ENCODE measurements around the gene PTPRK. TPM values are rescaled to one million over a fixed set of nuclear protein-coding genes. Genes with fewer than 3 reads are reported as not detected.
A peak's percentile ranks its signal among the peaks of the same experiment; 100 is the strongest.

Gene PTPRK
- total and polyA plus RNA-seq, 2 donors (not counting 1 experiment from before 2014, with no cell fraction given), result 19.4 to 75.5 TPM

DNA sequence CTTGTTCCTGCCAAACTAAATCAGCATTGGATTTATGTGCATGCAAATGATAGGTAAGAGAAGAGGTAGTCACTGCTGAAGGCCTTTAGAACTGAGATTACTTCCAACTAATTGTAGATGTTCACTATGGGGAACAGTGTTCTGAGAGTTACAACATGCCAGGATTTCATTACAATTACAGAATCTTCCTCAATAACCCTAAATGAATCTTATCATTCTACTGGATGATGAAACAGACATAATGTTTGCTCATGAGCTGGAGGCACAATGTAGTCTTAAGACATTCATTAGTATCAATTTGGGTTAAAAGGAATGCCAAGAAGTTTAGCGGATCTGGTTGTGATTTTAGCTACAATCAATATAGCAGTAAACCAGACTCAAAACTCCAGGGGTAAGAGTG is 370.6 kb downstream of the PTPRK start:
- H3K27ac ChIP-seq (ENCODE audit: insufficient read depth, low read length), result no peak overlapping the region
- TF ChIP-seq EZH2 (IDR thresholded peaks at IDR 0.05; ENCODE audit: low read length, missing control alignments), result no peak
- TF ChIP-seq, protein P1, sequence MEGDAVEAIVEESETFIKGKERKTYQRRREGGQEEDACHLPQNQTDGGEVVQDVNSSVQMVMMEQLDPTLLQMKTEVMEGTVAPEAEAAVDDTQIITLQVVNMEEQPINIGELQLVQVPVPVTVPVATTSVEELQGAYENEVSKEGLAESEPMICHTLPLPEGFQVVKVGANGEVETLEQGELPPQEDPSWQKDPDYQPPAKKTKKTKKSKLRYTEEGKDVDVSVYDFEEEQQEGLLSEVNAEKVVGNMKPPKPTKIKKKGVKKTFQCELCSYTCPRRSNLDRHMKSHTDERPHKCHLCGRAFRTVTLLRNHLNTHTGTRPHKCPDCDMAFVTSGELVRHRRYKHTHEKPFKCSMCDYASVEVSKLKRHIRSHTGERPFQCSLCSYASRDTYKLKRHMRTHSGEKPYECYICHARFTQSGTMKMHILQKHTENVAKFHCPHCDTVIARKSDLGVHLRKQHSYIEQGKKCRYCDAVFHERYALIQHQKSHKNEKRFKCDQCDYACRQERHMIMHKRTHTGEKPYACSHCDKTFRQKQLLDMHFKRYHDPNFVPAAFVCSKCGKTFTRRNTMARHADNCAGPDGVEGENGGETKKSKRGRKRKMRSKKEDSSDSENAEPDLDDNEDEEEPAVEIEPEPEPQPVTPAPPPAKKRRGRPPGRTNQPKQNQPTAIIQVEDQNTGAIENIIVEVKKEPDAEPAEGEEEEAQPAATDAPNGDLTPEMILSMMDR (conservative IDR thresholded peaks at IDR 0.05 in 1 of 2, IDR thresholded peaks at IDR 0.05 in 1 of 2; ENCODE audit: low read depth in 1 of 2, low read length in 2 of 2), result no peak
- no peaks in the 10 kb centered on the region for H3K36me3 ChIP-seq (ENCODE audit: control insufficient read depth, insufficient read depth, low read length)
- H3K9me3 ChIP-seq (ENCODE audit: control insufficient read depth, insufficient read depth, low read depth, low read length), result no peaks in the 10 kb centered on the region
- H3K4me3 ChIP-seq (replicated peaks in 1 of 4; ENCODE audit: control extremely low read depth in 1 of 4, insufficient read depth in 1 of 4, low read depth in 3 of 4, low read length in 4 of 4), result no peak overlapping the region
- H3K4me2 ChIP-seq (ENCODE audit: extremely low read depth, insufficient read depth, low read length), result no peak overlapping the region
- no peak overlapping the region for H2AFZ ChIP-seq (ENCODE audit: low read length)
- no peak overlapping the region for H3K9ac ChIP-seq (ENCODE audit: insufficient read depth, low read length)
- peak in 1 of 2 donors; percentile 15 for DNase-seq (ENCODE audit: low read depth in 2 of 2)
- no peaks in the 10 kb centered on the region for H3K4me1 ChIP-seq (ENCODE audit: control insufficient read depth, extremely low read depth, insufficient read depth, low read length)
- no peaks in the 10 kb centered on the region for H3K79me2 ChIP-seq (ENCODE audit: control insufficient read depth, insufficient read depth, low read length)
- H3K27me3 ChIP-seq (ENCODE audit: control insufficient read depth, insufficient read depth, low read length), result no peaks in the 10 kb centered on the region
- H4K20me1 ChIP-seq (ENCODE audit: control insufficient read depth, extremely low read depth, insufficient read depth, low read length), result no peaks in the 10 kb centered on the region

- H3K4me1 ChIP-seq (ENCODE audit: control insufficient read depth, extremely low read depth, insufficient read depth, low read length), result peaks cover 2% of the 10 kb centered on the region
- no peak for DNase-seq (ENCODE audit: low read depth in 2 of 2)
- no peak overlapping the region for H3K4me2 ChIP-seq (ENCODE audit: extremely low read depth, insufficient read depth, low read length)
- H4K20me1 ChIP-seq (ENCODE audit: control insufficient read depth, extremely low read depth, insufficient read depth, low read length), result no peaks in the 10 kb centered on the region
- H3K4me3 ChIP-seq (replicated peaks in 1 of 4; ENCODE audit: control extremely low read depth in 1 of 4, insufficient read depth in 1 of 4, low read depth in 3 of 4, low read length in 4 of 4), result no peak overlapping the region
- no peaks in the 10 kb centered on the region for H3K27me3 ChIP-seq (ENCODE audit: control insufficient read depth, insufficient read depth, low read length)
- no peak overlapping the region for H3K27ac ChIP-seq (ENCODE audit: insufficient read depth, low read length)
- no peak overlapping the region for H2AFZ ChIP-seq (ENCODE audit: low read length)
- no peak overlapping the region for H3K9ac ChIP-seq (ENCODE audit: insufficient read depth, low read length)
- no peaks in the 10 kb centered on the region for H3K79me2 ChIP-seq (ENCODE audit: control insufficient read depth, insufficient read depth, low read length)
- TF ChIP-seq, protein P1 (conservative IDR thresholded peaks at IDR 0.05 in 1 of 2, IDR thresholded peaks at IDR 0.05 in 1 of 2; ENCODE audit: low read depth in 1 of 2, low read length in 2 of 2), result no peak
- TF ChIP-seq EZH2 (IDR thresholded peaks at IDR 0.05; ENCODE audit: low read length, missing control alignments), result no peak
- H3K36me3 ChIP-seq (ENCODE audit: control insufficient read depth, insufficient read depth, low read length), result no peaks in the 10 kb centered on the region
- H3K9me3 ChIP-seq (ENCODE audit: control insufficient read depth, insufficient read depth, low read depth, low read length), result no peaks in the 10 kb centered on the region
Measured at GRCh38 chr6:128144320-128144719, 376.1 kb downstream of the PTPRK start.

- Histone ChIP-seq H3K4me2 (ENCODE audit: extremely low read depth, insufficient read depth, low read length) (no peak overlapping the region), H4K20me1 (ENCODE audit: control insufficient read depth, extremely low read depth, insufficient read depth, low read length) (no peaks in the 10 kb centered on the region), H3K27me3 (ENCODE audit: control insufficient read depth, insufficient read depth, low read length) (no peaks in the 10 kb centered on the region), H3K9me3 (ENCODE audit: control insufficient read depth, insufficient read depth, low read depth, low read length) (no peaks in the 10 kb centered on the region), H2AFZ (ENCODE audit: low read length) (no peak overlapping the region), H3K36me3 (ENCODE audit: control insufficient read depth, insufficient read depth, low read length) (no peaks in the 10 kb centered on the region), H3K27ac (ENCODE audit: insufficient read depth, low read length) (no peak overlapping the region), H3K9ac (ENCODE audit: insufficient read depth, low read length) (no peak overlapping the region), H3K79me2 (ENCODE audit: control insufficient read depth, insufficient read depth, low read length) (no peaks in the 10 kb centered on the region), H3K4me1 (ENCODE audit: control insufficient read depth, extremely low read depth, insufficient read depth, low read length) (peaks cover 2% of the 10 kb centered on the region), H3K4me3 (replicated peaks in 1 of 4; ENCODE audit: control extremely low read depth in 1 of 4, insufficient read depth in 1 of 4, low read depth in 3 of 4, low read length in 4 of 4) (no peak overlapping the region)
- DNase-seq (ENCODE audit: low read depth in 2 of 2), result no peak
- no peak for TF ChIP-seq EZH2 (IDR thresholded peaks at IDR 0.05; ENCODE audit: low read length, missing control alignments)
- TF ChIP-seq, protein P1 (conservative IDR thresholded peaks at IDR 0.05 in 1 of 2, IDR thresholded peaks at IDR 0.05 in 1 of 2; ENCODE audit: low read depth in 1 of 2, low read length in 2 of 2), result no peak
Measured at GRCh38 chr6:128141932-128142331, 378.5 kb downstream of the PTPRK start.

Data from fibroblast of lung (primary cell).